ENCODE measurements around the gene PCBP3. TPM values are rescaled to one million over a fixed set of nuclear protein-coding genes. Genes with fewer than 3 reads are reported as not detected.

The PCBP3 gene
- total and polyA plus RNA-seq, 10 of the 15 experiments (the other 5 are each of a cell fraction or from before 2014, with no cell fraction given), result 0.09 to 1.3 (median 0.46) TPM; not detected in 3

- ChIA-PET CTCF (no interaction called here), RAD21 (ENCODE audit: unreplicated experiment) (no interaction called here), POLR2A (no interaction called here), SMC1A (ENCODE audit: uncharacterized antibody, unreplicated experiment) (no interaction called here)
- Histone ChIP-seq H3K9ac (ENCODE audit: control insufficient read depth, insufficient read depth, low read length) (no peak overlapping the region), H3K36me3 (ENCODE audit: control insufficient read depth in 2 of 2, insufficient read depth in 2 of 2, low read length in 1 of 2) (no peaks in the 10 kb centered on the region), H3K27me3 (replicated peaks in 1 of 2; ENCODE audit: control insufficient read depth in 2 of 2, insufficient read depth in 2 of 2, low read length in 1 of 2) (peaks cover 7 to 8% of the 10 kb centered on the region in 2 experiments; a peak in 3 of 4 replicates), H3K4me2 (ENCODE audit: control insufficient read depth, insufficient read depth) (no peak overlapping the region), H4K20me1 (ENCODE audit: control insufficient read depth, insufficient read depth) (no peaks in the 10 kb centered on the region), H3K27ac (ENCODE audit: control insufficient read depth, insufficient read depth) (no peak overlapping the region), H3K79me2 (ENCODE audit: control insufficient read depth, insufficient read depth, low read length) (no peaks in the 10 kb centered on the region), H3K4me3 (no peak overlapping the region), H3K4me1 (ENCODE audit: control insufficient read depth, insufficient read depth, low read length) (peaks cover 8% of the 10 kb centered on the region), H2AFZ (ENCODE audit: control insufficient read depth, low read depth, low read length) (no peak overlapping the region), H3K9me3 (replicated peaks; ENCODE audit: control insufficient read depth, insufficient read depth, low read length) (no peaks in the 10 kb centered on the region)
- WGBS (ENCODE audit: insufficient coverage, insufficient replicate concordance, low lambda C conversion rate, missing lambda C conversion rate), result 15% methylated on average over 4 of the region's 5 CpGs
- DNase-seq (ENCODE audit: low read depth, low spot score) (no peak), ATAC-seq (no peak), FAIRE-seq (no peak)
- TF ChIP-seq PKNOX1 (IDR thresholded peaks at IDR 0.05) (no peak), KLF5 (IDR thresholded peaks at IDR 0.05; ENCODE audit: partially characterized antibody) (no peak), BCL11A (IDR thresholded peaks at IDR 0.05; ENCODE audit: low read depth, low read length) (no peak), CEBPZ (IDR thresholded peaks at IDR 0.05; ENCODE audit: low read depth, low read length) (no peak), FOS (IDR thresholded peaks at IDR 0.05; ENCODE audit: borderline replicate concordance, extremely low read depth, insufficient read length) (no peak), FOXK2 (IDR thresholded peaks at IDR 0.05) (no peak), NR2C2 (IDR thresholded peaks at IDR 0.05; ENCODE audit: borderline replicate concordance, control insufficient read depth, insufficient read length, low read depth) (no peak), RELB (IDR thresholded peaks at IDR 0.05; ENCODE audit: low read depth) (no peak), RCOR1 (conservative IDR thresholded peaks at IDR 0.05; ENCODE audit: low read depth, low read length) (no peak), YBX1 (IDR thresholded peaks at IDR 0.05) (no peak), ZSCAN29 (IDR thresholded peaks at IDR 0.05) (no peak), ZNF24 (IDR thresholded peaks at IDR 0.05) (no peak), JUNB (IDR thresholded peaks at IDR 0.05) (no peak)
- in situ Hi-C loops (cut with MboI) (no loop called here), intact Hi-C loops (cut with micrococcal nuclease; ENCODE audit: unreplicated experiment) (no loop called here)
- no TSS peak for BruUV-seq (replicated peaks)
These were observed 333.9 kb downstream of the PCBP3 start for GRCh38 chr21:45977396-45977795.

All from GM12878 (cell line).